Fibroblast of the aortic adventitia (primary cell): ENCODE data around the gene WDR37. TPM values are rescaled to one million over a fixed set of nuclear protein-coding genes. Genes with fewer than 3 reads are reported as not detected.

Source experiments
- DNase-seq: peaks from one replicate; pipeline ENCODE4 v3.0.0-alpha.2; 2010; ENCODE audit warnings: low read depth
- H3K4me3 ChIP-seq: 2 replicates; pipeline ENCODE4 v1.5.1; 2011; ENCODE audit warnings: low read depth, mild to moderate bottlenecking, control low read depth, low read length, moderate library complexity
- CTCF ChIP-seq: IDR thresholded peaks from 2 replicates; pipeline ENCODE4 v1.5.1; 2011; ENCODE audit warnings: mild to moderate bottlenecking, low read length, control low read depth, inconsistent platforms; ENCODE audit not compliant: insufficient read depth
- total RNA-seq: library from RNA; depleted of rRNA; stranded (reverse); fragments of >200 nt; gene quantifications from 2 replicates; pipeline ENCODE4 v1.2.3, GENCODE V29; 2012; ENCODE audit warnings: low replicate concordance

The WDR37 gene
- total RNA-seq, 1 donor, result 17.0 TPM

- no peak overlapping the region for H3K4me3 ChIP-seq
- TF ChIP-seq CTCF, result no peak
- no peak for DNase-seq
Measured at GRCh38 chr10:1121271-1121970, 65.2 kb downstream of the WDR37 start.

- TF ChIP-seq CTCF, result no peak
- no peak for DNase-seq
- no peak overlapping the region for H3K4me3 ChIP-seq
Measured at GRCh38 chr10:1122349-1122748, 66.2 kb downstream of the WDR37 start.

- DNase-seq, result peak; percentile 20
- H3K4me3 ChIP-seq, result no peak overlapping the region
- no peak for TF ChIP-seq CTCF
Measured at GRCh38 chr10:1123198-1123597, 67.0 kb downstream of the WDR37 start.

- no peak overlapping the region for H3K4me3 ChIP-seq
- DNase-seq, result no peak
- TF ChIP-seq CTCF, result no peak
Measured at GRCh38 chr10:1123972-1124371, 67.8 kb downstream of the WDR37 start.

- TF ChIP-seq CTCF, result no peak
- no peak for DNase-seq
- H3K4me3 ChIP-seq, result no peak overlapping the region
Measured at GRCh38 chr10:1124796-1125195, 68.6 kb downstream of the WDR37 start.

GRCh38 chr10:1126461-1126860 lies 70.3 kb downstream of the WDR37 start:
- no peak for TF ChIP-seq CTCF
- no peak for DNase-seq
- H3K4me3 ChIP-seq, result no peak overlapping the region

GRCh38 chr10:1127629-1128028 lies 71.4 kb downstream of the WDR37 start:
- no peak for TF ChIP-seq CTCF
- H3K4me3 ChIP-seq, result no peak overlapping the region
- DNase-seq, result no peak
